DND-41 (cell line): ENCODE measurements around the gene ZSWIM8.

ENCODE experiments used
- ATAC-seq: fragments of 200-7000 bp; cut with Tn5 transposase; 3 replicates; pipeline ENCODE4 v1.9.1; 2021; ENCODE audit warnings: low read depth; ENCODE audit not compliant: insufficient read depth
- DNase-seq: peaks from one replicate; pipeline ENCODE4 v3.0.0-alpha.2; 2020
- H2AFZ ChIP-seq: 2 replicates; pipeline ENCODE4 v1.6.0; 2012; ENCODE audit warnings: low read depth, low read length
- H3K27ac ChIP-seq: 2 replicates; pipeline ENCODE4 v1.5.1; 2012; ENCODE audit warnings: low read length, inconsistent platforms
- H3K27me3 ChIP-seq: fragments of 200-600 bp; sonication (generic); 2 replicates; pipeline ENCODE4 v1.6.0; 2012; ENCODE audit warnings: low read length, mild to moderate bottlenecking, inconsistent platforms; ENCODE audit not compliant: insufficient read depth, poor library complexity
- H3K36me3 ChIP-seq: 2 replicates; pipeline ENCODE4 v1.5.1; 2012; ENCODE audit warnings: low read length, inconsistent platforms; ENCODE audit not compliant: insufficient read depth
- H3K4me1 ChIP-seq: 2 replicates; pipeline ENCODE4 v1.5.1; 2012; ENCODE audit warnings: mild to moderate bottlenecking, low read length; ENCODE audit not compliant: insufficient read depth
- H3K4me2 ChIP-seq: 2 replicates; pipeline ENCODE4 v1.6.0; 2012; ENCODE audit warnings: mild to moderate bottlenecking, moderate library complexity, low read length, inconsistent platforms; ENCODE audit not compliant: insufficient read depth
- H3K4me3 ChIP-seq, 2 experiments: fragments of 200-600 bp in 1 of 2; shearing (Covaris generic) in 1 of 2; 2 replicates each; pipeline ENCODE4 v1.5.1; 2012 to 2016; ENCODE audit warnings: inconsistent platforms in 2 of 2, low read length in 2 of 2, mild to moderate bottlenecking in 2 of 2, low read depth in 1 of 2, moderate library complexity in 1 of 2
- H3K79me2 ChIP-seq: 2 replicates; pipeline ENCODE4 v1.6.0; 2012; ENCODE audit warnings: low read length, inconsistent platforms; ENCODE audit not compliant: insufficient read depth
- H3K9ac ChIP-seq: 2 replicates; pipeline ENCODE4 v1.6.0; 2012; ENCODE audit warnings: low read depth, mild to moderate bottlenecking, inconsistent platforms, low read length, moderate library complexity
- H3K9me3 ChIP-seq: 2 replicates; pipeline ENCODE4 v1.5.1; 2012; ENCODE audit warnings: low read length, moderate library complexity, mild to moderate bottlenecking, inconsistent platforms; ENCODE audit not compliant: insufficient read depth, severe bottlenecking
- H4K20me1 ChIP-seq: 2 replicates; pipeline ENCODE4 v1.6.0; 2012; ENCODE audit warnings: low read length; ENCODE audit not compliant: insufficient read depth
- EZH2 ChIP-seq: IDR thresholded peaks from 3 replicates; pipeline ENCODE4 v1.6.1; 2012; ENCODE audit warnings: borderline replicate concordance, low read depth, mild to moderate bottlenecking, moderate library complexity, low read length, inconsistent platforms; ENCODE audit not compliant: severe bottlenecking
- TF ChIP-seq, protein P1 (sequence below): IDR thresholded peaks from 2 replicates; pipeline ENCODE4 v1.5.1; 2012; ENCODE audit warnings: borderline replicate concordance, low read length, moderate library complexity, mild to moderate bottlenecking; ENCODE audit not compliant: poor library complexity, severe bottlenecking; ENCODE audit errors: extremely low read depth

ZSWIM8 gene

DNA sequence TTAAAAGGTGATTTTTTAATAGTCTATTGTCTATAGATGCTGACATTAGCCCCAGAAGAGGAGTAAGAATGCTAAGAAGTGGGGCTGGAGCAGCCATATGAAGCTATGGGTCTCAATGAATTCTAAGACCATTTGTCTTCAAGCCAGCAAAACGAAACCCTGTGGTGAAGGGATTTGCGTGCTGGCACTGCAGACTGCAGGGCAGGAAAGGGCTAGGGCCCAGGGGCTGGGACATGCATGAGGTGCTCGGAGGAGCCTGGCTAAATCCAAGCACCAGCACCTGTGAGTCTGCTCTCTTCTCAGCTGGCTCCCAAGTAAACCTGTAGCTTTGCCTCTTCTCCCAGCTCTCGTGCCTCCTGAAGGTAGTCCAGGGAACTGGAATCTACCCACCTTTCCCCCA lies 27.3 kb downstream of the ZSWIM8 start:
- ATAC-seq, result no peak
- TF ChIP-seq EZH2, result no peak
- TF ChIP-seq, protein P1, sequence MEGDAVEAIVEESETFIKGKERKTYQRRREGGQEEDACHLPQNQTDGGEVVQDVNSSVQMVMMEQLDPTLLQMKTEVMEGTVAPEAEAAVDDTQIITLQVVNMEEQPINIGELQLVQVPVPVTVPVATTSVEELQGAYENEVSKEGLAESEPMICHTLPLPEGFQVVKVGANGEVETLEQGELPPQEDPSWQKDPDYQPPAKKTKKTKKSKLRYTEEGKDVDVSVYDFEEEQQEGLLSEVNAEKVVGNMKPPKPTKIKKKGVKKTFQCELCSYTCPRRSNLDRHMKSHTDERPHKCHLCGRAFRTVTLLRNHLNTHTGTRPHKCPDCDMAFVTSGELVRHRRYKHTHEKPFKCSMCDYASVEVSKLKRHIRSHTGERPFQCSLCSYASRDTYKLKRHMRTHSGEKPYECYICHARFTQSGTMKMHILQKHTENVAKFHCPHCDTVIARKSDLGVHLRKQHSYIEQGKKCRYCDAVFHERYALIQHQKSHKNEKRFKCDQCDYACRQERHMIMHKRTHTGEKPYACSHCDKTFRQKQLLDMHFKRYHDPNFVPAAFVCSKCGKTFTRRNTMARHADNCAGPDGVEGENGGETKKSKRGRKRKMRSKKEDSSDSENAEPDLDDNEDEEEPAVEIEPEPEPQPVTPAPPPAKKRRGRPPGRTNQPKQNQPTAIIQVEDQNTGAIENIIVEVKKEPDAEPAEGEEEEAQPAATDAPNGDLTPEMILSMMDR, result no peak
- no peak overlapping the region for H2AFZ ChIP-seq
- H3K79me2 ChIP-seq, result peaks cover 32% of the 10 kb centered on the region
- peaks cover 66% of the 10 kb centered on the region for H3K36me3 ChIP-seq
- peak overlapping the region; percentile 22; the same call in 1 of the 2 replicates for H3K27ac ChIP-seq
- no peak overlapping the region for H3K9ac ChIP-seq
- DNase-seq, result no peak
- no peak overlapping the region for H3K4me2 ChIP-seq
- H3K27me3 ChIP-seq, result no peaks in the 10 kb centered on the region
- H3K9me3 ChIP-seq, result no peaks in the 10 kb centered on the region
- no peak overlapping the region for H3K4me3 ChIP-seq
- H3K4me1 ChIP-seq, result peaks cover 35% of the 10 kb centered on the region
- H4K20me1 ChIP-seq, result peaks cover 21% of the 10 kb centered on the region

DNA sequence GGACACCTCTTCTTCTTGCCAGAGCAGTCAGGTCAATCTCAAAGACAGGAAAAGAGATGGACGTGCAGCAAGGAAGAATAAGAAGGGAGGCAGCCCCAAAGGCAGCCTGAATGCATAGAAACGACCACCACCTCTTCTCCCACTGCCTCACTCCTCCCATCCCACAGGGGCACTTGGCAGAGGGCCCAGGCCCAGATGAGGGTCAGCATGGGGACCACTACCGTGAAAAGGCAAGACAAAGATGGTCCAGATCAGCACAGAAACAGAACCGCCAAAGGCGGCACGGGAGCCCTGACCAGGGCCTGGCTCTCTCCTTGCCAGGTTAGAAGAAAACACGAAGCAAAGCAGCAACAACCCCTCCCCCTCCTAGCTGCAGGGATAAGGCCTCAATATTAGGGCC lies 27.9 kb downstream of the ZSWIM8 start:
- no peak overlapping the region for H3K27ac ChIP-seq
- no peak overlapping the region for H3K9ac ChIP-seq
- H3K9me3 ChIP-seq, result no peaks in the 10 kb centered on the region
- no peak for TF ChIP-seq EZH2
- H4K20me1 ChIP-seq, result peaks cover 19% of the 10 kb centered on the region
- H3K79me2 ChIP-seq, result peaks cover 30% of the 10 kb centered on the region
- H3K36me3 ChIP-seq, result peaks cover 66% of the 10 kb centered on the region
- peaks cover 28% of the 10 kb centered on the region for H3K4me1 ChIP-seq
- ATAC-seq, result no peak
- H3K4me2 ChIP-seq, result no peak overlapping the region
- DNase-seq, result no peak
- H3K27me3 ChIP-seq, result no peaks in the 10 kb centered on the region
- no peak overlapping the region for H2AFZ ChIP-seq
- no peak overlapping the region for H3K4me3 ChIP-seq

DNA sequence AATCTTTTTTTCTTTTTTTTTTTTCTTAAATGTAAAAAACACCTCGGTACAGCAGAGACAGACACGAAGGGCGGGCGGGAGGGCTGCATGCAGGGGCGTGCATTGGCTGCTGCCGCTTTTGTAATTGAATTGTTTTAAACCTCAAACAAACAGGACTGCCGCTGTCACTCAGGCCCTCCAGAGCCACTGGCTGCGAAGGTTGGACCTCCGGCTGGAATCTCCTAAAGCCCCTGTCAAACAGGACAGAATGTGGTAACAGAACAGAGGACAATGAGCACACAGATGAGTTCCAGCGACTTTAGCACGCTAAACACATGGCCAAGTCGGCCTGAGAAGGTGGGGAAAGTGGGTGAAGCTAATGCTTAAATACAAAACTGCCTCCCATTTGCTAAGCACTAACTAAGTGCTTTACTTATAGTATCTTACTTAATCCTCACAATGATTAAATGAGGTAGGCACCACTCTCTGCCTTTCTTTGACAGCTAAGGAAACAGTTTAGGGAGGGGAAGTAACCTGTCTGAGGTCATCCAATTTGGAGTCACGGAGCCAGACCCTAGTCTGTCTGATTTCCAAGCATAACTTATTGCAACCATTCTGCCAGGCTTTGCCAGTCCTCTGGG lies 29.0 kb downstream of the ZSWIM8 start:
- Histone ChIP-seq H4K20me1 (peaks cover 11% of the 10 kb centered on the region), H3K9ac (no peak overlapping the region), H2AFZ (no peak overlapping the region), H3K4me1 (peaks cover 18% of the 10 kb centered on the region), H3K79me2 (peaks cover 21% of the 10 kb centered on the region), H3K4me2 (no peak overlapping the region), H3K4me3 (no peak overlapping the region), H3K27ac (no peak overlapping the region), H3K36me3 (peaks cover 57% of the 10 kb centered on the region), H3K9me3 (no peaks in the 10 kb centered on the region), H3K27me3 (no peaks in the 10 kb centered on the region)
- no peak for TF ChIP-seq EZH2
- TF ChIP-seq, protein P1, result no peak
- DNase-seq (no peak), ATAC-seq (no peak)

- no peak for TF ChIP-seq EZH2
- TF ChIP-seq, protein P1, result peak; percentile 44
- peaks cover 12% of the 10 kb centered on the region for H3K4me1 ChIP-seq
- H4K20me1 ChIP-seq, result peaks cover 10% of the 10 kb centered on the region
- H3K27ac ChIP-seq, result no peak overlapping the region
- H3K27me3 ChIP-seq, result no peaks in the 10 kb centered on the region
- ATAC-seq (no peak), DNase-seq (no peak)
- peaks cover 54% of the 10 kb centered on the region for H3K36me3 ChIP-seq
- H3K9ac ChIP-seq, result no peak overlapping the region
- no peaks in the 10 kb centered on the region for H3K9me3 ChIP-seq
- H2AFZ ChIP-seq, result no peak overlapping the region
- H3K79me2 ChIP-seq, result peaks cover 14% of the 10 kb centered on the region
- H3K4me2 ChIP-seq, result no peak overlapping the region
- no peak overlapping the region for H3K4me3 ChIP-seq
Observed at GRCh38 chr10:73814896-73815718, 29.7 kb downstream of the ZSWIM8 start.
